RPMI8226 (cell line): ENCODE results near the gene DYRK4.

Experiments
- DNase-seq: peaks from one replicate; pipeline ENCODE4 v3.0.0-alpha.2; 2015

The DYRK4 gene

DNA sequence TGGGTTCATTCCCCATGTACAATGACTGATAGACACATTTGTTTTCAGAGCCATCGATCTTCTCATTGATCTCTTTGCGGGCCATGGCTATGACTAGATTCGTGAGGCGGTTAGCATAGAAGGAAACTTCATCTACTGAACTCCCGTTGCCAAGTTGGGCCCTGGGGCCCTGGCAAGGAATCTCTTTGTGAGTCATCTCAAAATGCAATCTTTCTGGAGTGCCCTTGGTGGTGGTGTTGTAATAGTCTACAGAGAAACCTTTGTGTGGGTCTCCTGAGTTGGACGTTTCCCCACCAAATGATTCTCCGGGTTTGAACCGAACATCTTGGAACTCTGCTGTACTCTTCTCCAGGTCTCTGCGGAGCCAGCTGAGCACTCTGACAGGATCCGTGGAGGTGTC, 66.4 kb downstream of the DYRK4 start:
- DNase-seq, result no peak

DNA sequence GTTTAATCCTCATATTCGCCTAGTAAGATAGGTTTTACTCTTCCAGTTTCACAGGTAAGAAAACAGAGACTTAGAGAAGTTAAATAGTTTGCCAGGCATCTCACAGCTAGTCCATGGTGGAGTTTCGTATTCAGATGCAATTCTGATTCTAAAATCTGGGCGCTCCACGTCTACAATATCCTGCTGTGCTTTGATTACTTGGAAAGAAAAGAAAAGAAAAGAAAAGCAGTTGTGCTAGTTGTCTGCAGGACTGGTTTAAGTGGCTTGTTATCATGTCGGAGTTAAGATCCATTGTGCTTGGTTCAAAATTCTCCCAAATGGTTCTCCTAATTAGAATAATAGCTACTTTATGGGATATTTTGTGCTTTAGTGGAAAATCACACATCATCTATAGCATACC, 68.3 kb downstream of the DYRK4 start:
- no peak for DNase-seq

DNA sequence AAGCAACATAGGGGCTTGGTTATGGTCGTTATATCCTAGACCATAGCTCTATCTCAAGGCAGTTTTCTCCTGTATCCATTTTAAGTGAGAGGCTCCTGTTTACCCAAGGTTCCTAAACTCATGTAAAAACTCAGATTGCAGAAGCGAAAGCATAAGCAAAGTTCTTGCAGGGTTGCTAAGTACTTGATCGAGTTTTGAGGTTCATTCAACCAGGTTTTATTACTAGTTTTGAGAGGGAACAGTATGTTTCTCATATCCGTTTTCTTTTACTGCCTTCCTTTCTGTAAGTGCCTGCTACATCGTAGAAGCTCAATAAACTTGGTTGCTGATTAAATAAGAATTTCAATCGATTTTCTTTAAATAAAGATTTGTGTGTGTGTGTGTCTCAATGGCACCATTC, 81.7 kb downstream of the DYRK4 start:
- no peak for DNase-seq

GRCh38 chr12:4645023-4645422, 83.0 kb downstream of the DYRK4 start:
- DNase-seq, result no peak

- peak; percentile 50 for DNase-seq
Observed at GRCh38 chr12:4648104-4648500, 86.1 kb downstream of the DYRK4 start.

DNA sequence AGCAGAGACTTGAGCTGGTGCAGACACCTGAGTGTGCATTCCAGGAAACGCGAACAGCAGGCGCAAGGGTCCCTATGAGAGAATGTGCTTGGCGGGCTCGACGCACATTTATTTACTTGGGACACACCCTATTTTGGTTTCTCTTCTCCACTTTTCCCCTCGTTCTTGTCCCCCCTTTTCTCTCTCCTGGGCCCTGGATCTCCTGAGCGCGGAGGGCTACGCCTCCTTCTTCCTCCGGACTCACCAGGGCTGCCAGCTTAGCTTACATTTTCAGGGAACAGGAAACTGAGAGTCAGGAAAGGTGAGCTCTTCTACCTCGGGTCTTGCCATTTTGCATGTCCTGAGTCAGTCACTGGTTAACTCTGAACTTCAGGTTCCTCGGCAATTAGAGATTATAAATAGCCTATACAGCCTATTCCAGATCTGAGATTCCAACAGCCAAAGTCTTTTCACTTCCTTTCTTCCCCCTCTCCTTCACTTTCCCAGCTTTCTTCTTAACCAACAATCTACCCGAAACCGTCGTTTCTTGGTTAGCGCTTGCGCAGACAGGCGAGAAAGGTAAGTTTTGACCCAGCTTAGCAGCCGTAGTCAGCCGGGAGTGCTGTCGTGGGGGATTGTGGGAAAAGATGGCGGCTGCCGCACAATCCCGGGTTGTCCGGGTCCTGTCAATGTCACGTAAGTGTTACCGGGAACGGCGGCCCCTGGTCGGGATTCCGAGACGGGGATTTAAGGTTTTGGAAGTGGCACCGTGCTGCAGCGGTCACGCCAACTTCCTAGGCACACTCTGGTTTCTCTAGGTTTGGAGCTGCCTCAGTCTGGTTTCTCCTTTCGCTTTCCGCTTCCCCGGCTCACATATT, 86.7 kb downstream of the DYRK4 start, which contains the start of the genes AKAP3 and NDUFA9:
Gene AKAP3, minus strand, starts transcription at position 551 of the 857 bp plus-strand sequence. CDS start 10,855 bp downstream, outside the sequence.
Gene NDUFA9, plus strand, starts transcription at position 614 of the 857 bp plus-strand sequence. Its CDS starts 13 bp downstream, at position 627.
- DNase-seq, result peak; percentile 81

DNA sequence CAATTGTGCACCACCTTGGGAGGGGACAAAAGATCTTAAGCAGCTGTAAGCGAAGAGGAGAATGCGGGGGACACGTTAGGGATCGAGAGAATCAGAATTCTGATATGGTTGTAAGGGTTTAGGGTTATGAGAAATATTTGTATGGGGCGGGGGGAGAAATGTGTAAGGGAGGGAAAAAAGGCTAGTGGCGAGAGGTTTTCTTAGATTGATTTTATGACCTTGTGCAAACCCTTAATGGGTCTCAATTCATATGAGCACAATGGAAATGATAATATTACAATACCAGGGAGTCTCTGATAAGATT, 87.3 kb downstream of the DYRK4 start:
- no peak for DNase-seq

- no peak for DNase-seq
Observed at GRCh38 chr12:4653257-4653656, 91.2 kb downstream of the DYRK4 start.

GRCh38 chr12:4653691-4654090, 91.7 kb downstream of the DYRK4 start:
- DNase-seq, result no peak
